Measurements from ENCODE around the gene EYA2.

The EYA2 gene, protein sequence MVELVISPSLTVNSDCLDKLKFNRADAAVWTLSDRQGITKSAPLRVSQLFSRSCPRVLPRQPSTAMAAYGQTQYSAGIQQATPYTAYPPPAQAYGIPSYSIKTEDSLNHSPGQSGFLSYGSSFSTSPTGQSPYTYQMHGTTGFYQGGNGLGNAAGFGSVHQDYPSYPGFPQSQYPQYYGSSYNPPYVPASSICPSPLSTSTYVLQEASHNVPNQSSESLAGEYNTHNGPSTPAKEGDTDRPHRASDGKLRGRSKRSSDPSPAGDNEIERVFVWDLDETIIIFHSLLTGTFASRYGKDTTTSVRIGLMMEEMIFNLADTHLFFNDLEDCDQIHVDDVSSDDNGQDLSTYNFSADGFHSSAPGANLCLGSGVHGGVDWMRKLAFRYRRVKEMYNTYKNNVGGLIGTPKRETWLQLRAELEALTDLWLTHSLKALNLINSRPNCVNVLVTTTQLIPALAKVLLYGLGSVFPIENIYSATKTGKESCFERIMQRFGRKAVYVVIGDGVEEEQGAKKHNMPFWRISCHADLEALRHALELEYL

DNA sequence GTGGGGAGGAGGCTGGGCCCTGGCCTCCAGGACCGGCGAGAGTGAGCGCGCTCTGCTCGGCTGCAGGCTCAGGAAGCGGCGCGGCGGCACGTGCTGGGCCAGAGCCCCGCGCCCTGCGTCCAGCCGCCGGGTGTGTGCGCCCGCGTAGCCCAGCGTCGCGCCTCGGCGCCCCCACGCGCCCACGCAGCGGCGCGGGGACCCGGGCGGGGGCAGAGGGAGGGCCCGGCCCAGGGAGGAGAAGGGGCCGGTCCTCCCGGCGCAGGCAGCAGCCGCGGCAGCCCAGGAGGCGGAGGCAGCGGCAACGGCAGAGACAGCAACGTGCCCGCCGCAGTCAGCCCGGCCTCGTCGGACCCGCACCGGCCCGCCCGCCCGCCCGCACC, at the start of gene EYA2:
Gene EYA2 (plus strand): TSS at position 265 of the 380 bp plus-strand sequence. CDS start 95,168 bp downstream, outside the sequence.
- peak; percentile 31 for DNase-seq (ENCODE audit: extremely low spot score)
- ChIA-PET CTCF (no interaction called here), POLR2A (interaction anchor here (0.6 kb wide), 1 partner anchor 93 kb away, joined by 4 read pairs; no protein-coding TSS in a partner anchor)
- TF ChIP-seq FOXA1 (IDR thresholded peaks at IDR 0.05) = no peak

DNA sequence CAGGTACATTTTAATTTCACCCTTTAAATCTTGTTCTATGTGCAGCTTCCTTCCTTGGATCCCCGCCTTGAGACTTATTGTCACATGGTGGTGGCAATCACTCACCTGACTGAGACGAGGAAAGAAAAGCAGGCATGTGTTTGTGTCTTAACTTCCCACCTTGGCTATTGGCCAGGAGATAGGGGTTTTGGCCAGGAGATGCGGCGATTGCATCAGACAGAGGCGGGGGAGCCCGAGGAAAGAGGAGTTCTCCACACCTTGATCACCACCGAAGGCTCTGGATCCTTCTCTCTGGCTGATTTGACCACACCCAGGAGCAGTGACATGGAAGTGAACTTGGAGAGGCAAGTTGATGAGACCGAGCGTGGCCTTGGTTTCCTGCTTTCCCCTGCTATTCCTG, 49.7 kb upstream of the EYA2 start:
- CTCF ChIA-PET = no interaction called here
- TF ChIP-seq SP1 (IDR thresholded peaks at IDR 0.05) (no peak), FOXA1 (IDR thresholded peaks at IDR 0.05) (no peak), LEF1 (IDR thresholded peaks at IDR 0.05; ENCODE audit: borderline replicate concordance) (no peak), ARNT (IDR thresholded peaks at IDR 0.05) (no peak), ELF4 (IDR thresholded peaks at IDR 0.05) (no peak), SUZ12 (IDR thresholded peaks at IDR 0.05) (no peak), HDGF (IDR thresholded peaks at IDR 0.05; ENCODE audit: borderline replicate concordance) (no peak)
- POLR2A ChIA-PET = no interaction called here
- no peak for DNase-seq (ENCODE audit: extremely low spot score)

GRCh38 chr20:46849269-46849668, 45.4 kb upstream of the EYA2 start:
- CTCF ChIA-PET = no interaction called here
- POLR2A ChIA-PET = no interaction called here
- DNase-seq (ENCODE audit: extremely low spot score) = no peak
- no peak for TF ChIP-seq TARDBP (IDR thresholded peaks at IDR 0.05)
- TF ChIP-seq HDGF (IDR thresholded peaks at IDR 0.05; ENCODE audit: borderline replicate concordance) = no peak
- TF ChIP-seq ELF4 (IDR thresholded peaks at IDR 0.05) = no peak
- no peak for TF ChIP-seq ARNT (IDR thresholded peaks at IDR 0.05)
- TF ChIP-seq ZNF384 (IDR thresholded peaks at IDR 0.05) = no peak
- TF ChIP-seq FOXM1 (IDR thresholded peaks at IDR 0.05; ENCODE audit: borderline replicate concordance) = no peak
- no peak for TF ChIP-seq NFRKB (IDR thresholded peaks at IDR 0.05)
- TF ChIP-seq L3MBTL2 (conservative IDR thresholded peaks at IDR 0.05) = no peak
- TF ChIP-seq FOXA1 (IDR thresholded peaks at IDR 0.05) = no peak
- TF ChIP-seq, protein P1, sequence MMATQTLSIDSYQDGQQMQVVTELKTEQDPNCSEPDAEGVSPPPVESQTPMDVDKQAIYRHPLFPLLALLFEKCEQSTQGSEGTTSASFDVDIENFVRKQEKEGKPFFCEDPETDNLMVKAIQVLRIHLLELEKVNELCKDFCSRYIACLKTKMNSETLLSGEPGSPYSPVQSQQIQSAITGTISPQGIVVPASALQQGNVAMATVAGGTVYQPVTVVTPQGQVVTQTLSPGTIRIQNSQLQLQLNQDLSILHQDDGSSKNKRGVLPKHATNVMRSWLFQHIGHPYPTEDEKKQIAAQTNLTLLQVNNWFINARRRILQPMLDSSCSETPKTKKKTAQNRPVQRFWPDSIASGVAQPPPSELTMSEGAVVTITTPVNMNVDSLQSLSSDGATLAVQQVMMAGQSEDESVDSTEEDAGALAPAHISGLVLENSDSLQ (IDR thresholded peaks at IDR 0.05) = no peak
- TF ChIP-seq CTBP1 (IDR thresholded peaks at IDR 0.05; ENCODE audit: borderline replicate concordance) = no peak
- no peak for TF ChIP-seq BHLHE40 (IDR thresholded peaks at IDR 0.05; ENCODE audit: borderline replicate concordance)
- no peak for TF ChIP-seq SP1 (IDR thresholded peaks at IDR 0.05)
- TF ChIP-seq LEF1 (IDR thresholded peaks at IDR 0.05; ENCODE audit: borderline replicate concordance) = no peak

DNA sequence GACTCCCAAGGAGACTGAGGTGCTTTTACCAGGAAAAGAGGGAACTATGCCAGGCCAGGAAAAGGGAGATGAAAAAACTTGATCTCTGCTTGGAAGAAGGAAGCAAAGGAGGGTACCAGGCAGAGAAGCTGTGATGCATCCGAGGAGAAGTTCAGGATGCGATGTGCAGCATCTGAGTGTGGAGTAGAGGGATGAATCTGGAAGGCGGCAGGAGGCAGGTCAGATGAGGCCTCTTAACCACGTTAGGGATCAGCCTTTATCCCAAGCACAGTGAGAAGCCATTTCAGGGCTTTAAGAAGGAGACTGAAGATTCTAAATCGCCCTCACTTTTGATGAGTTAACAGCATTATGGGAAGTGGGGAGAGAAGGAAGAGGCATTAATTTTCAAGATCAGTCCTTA, 44.9 kb upstream of the EYA2 start:
- TF ChIP-seq ELF4 (IDR thresholded peaks at IDR 0.05) = no peak
- TF ChIP-seq SUZ12 (IDR thresholded peaks at IDR 0.05) = no peak
- no peak for TF ChIP-seq SP1 (IDR thresholded peaks at IDR 0.05)
- TF ChIP-seq, protein P1 (IDR thresholded peaks at IDR 0.05) = no peak
- TF ChIP-seq FOXA1 (IDR thresholded peaks at IDR 0.05) = no peak
- no peak for TF ChIP-seq L3MBTL2 (conservative IDR thresholded peaks at IDR 0.05)
- no peak for TF ChIP-seq CTBP1 (IDR thresholded peaks at IDR 0.05; ENCODE audit: borderline replicate concordance)
- TF ChIP-seq BHLHE40 (IDR thresholded peaks at IDR 0.05; ENCODE audit: borderline replicate concordance) = no peak
- TF ChIP-seq ARNT (IDR thresholded peaks at IDR 0.05) = no peak
- TF ChIP-seq TARDBP (IDR thresholded peaks at IDR 0.05) = no peak
- no peak for TF ChIP-seq LEF1 (IDR thresholded peaks at IDR 0.05; ENCODE audit: borderline replicate concordance)
- no peak for TF ChIP-seq FOXM1 (IDR thresholded peaks at IDR 0.05; ENCODE audit: borderline replicate concordance)
- no peak for TF ChIP-seq NFRKB (IDR thresholded peaks at IDR 0.05)
- no peak for TF ChIP-seq FOXK2 (IDR thresholded peaks at IDR 0.05)
- TF ChIP-seq ZNF384 (IDR thresholded peaks at IDR 0.05) = no peak
- no peak for DNase-seq (ENCODE audit: extremely low spot score)
- POLR2A ChIA-PET = no interaction called here
- CTCF ChIA-PET = no interaction called here

DNA sequence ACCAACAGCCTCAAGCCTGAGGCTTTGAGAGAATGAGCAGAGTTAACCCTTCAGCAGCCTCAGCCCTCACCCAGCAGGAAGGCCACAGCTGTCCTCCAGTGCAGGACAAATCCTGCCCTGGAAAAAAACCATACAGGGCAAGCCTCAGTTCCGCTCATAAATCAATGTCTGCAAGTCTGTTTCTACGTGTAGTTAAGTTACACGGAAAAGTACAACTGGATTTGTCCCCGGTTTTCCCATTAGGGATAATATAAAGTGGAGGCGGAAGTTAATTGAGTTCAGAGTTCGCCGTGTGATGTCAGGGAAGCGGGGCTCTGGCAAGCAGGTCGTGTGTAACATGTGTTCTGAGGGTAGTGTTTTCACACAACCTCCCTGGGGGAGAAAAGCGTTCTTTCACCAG, 44.2 kb upstream of the EYA2 start:
- ChIA-PET POLR2A (no interaction called here), CTCF (no interaction called here)
- DNase-seq (ENCODE audit: extremely low spot score) = no peak
- no peak for TF ChIP-seq TARDBP (IDR thresholded peaks at IDR 0.05)
- no peak for TF ChIP-seq FOXA1 (IDR thresholded peaks at IDR 0.05)
- TF ChIP-seq L3MBTL2 (conservative IDR thresholded peaks at IDR 0.05) = no peak
- TF ChIP-seq, protein P1 (IDR thresholded peaks at IDR 0.05) = peak; percentile 86
- TF ChIP-seq BHLHE40 (IDR thresholded peaks at IDR 0.05; ENCODE audit: borderline replicate concordance) = no peak
- TF ChIP-seq NFRKB (IDR thresholded peaks at IDR 0.05) = no peak
- TF ChIP-seq ELF4 (IDR thresholded peaks at IDR 0.05) = no peak

- no peak for DNase-seq (ENCODE audit: extremely low spot score)
- ChIA-PET POLR2A (no interaction called here), CTCF (no interaction called here)
- no peak for TF ChIP-seq ARNT (IDR thresholded peaks at IDR 0.05)
- no peak for TF ChIP-seq TARDBP (IDR thresholded peaks at IDR 0.05)
- no peak for TF ChIP-seq FOXM1 (IDR thresholded peaks at IDR 0.05; ENCODE audit: borderline replicate concordance)
Measured at GRCh38 chr20:46850896-46851295, 43.7 kb upstream of the EYA2 start.

- TF ChIP-seq ARNT (IDR thresholded peaks at IDR 0.05) = no peak
- TF ChIP-seq, protein P1 (IDR thresholded peaks at IDR 0.05) = no peak
- no peak for TF ChIP-seq HDGF (IDR thresholded peaks at IDR 0.05; ENCODE audit: borderline replicate concordance)
- DNase-seq (ENCODE audit: extremely low spot score) = no peak
- ChIA-PET CTCF (no interaction called here), POLR2A (no interaction called here)
Measured at GRCh38 chr20:46851746-46852145, 42.9 kb upstream of the EYA2 start.

Data from HEK293T (cell line).